Stimulated activated CD8-positive, alpha-beta memory T cell treated with anti-CD3 and anti-CD28 coated beads, Interleukin-7, amount 100 ng/mL, for 48 hours (primary cell): ENCODE data around the gene EGR2.
"Not testable (repeated sequence)": the region's sequence is repeated elsewhere in the genome, so short reads cannot be mapped to it uniquely, and the experiment has no call there.

Source experiments
- DNase-seq, 2 donors: peaks; one replicate each; pipeline ENCODE4 v3.0.0-alpha.2; 2020; ENCODE audit warnings: low read depth in 1 of 2; ENCODE audit errors: extremely low read depth in 1 of 2

EGR2 gene

GRCh38 chr10:62795762-62796161 lies 20.4 kb downstream of the EGR2 start:
- no peak for DNase-seq

GRCh38 chr10:62795100-62795499 lies 21.1 kb downstream of the EGR2 start:
- no peak for DNase-seq

GRCh38 chr10:62794306-62794705 lies 21.9 kb downstream of the EGR2 start:
- DNase-seq, result no peak

GRCh38 chr10:62792261-62792660 lies 23.9 kb downstream of the EGR2 start:
- DNase-seq, result no peak

- no peak for DNase-seq
Measured at GRCh38 chr10:62790571-62790970, 25.6 kb downstream of the EGR2 start.

GRCh38 chr10:62790019-62790555 lies 26.1 kb downstream of the EGR2 start:
- DNase-seq, result no peak

GRCh38 chr10:62788861-62789467 lies 27.2 kb downstream of the EGR2 start:
- DNase-seq, result no peak

- not testable (repeated sequence) for DNase-seq
Measured at GRCh38 chr10:62788285-62788684, 27.9 kb downstream of the EGR2 start.

GRCh38 chr10:62784537-62784936 lies 31.6 kb downstream of the EGR2 start:
- DNase-seq, result not testable (repeated sequence)

- DNase-seq, result peak; percentile 56 to 84
Measured at GRCh38 chr10:62779487-62780248, 36.5 kb downstream of the EGR2 start.

- no peak for DNase-seq
Measured at GRCh38 chr10:62778125-62778524, 38.0 kb downstream of the EGR2 start.

- no peak for DNase-seq
Measured at GRCh38 chr10:62772186-62772974, 43.8 kb downstream of the EGR2 start.

GRCh38 chr10:62769574-62770242 lies 46.5 kb downstream of the EGR2 start:
- DNase-seq, result no peak

- DNase-seq, result no peak
Measured at GRCh38 chr10:62766386-62766785, 49.8 kb downstream of the EGR2 start.

- no peak for DNase-seq
Measured at GRCh38 chr10:62765726-62766125, 50.4 kb downstream of the EGR2 start.

- no peak for DNase-seq
Measured at GRCh38 chr10:62764011-62764410, 52.2 kb downstream of the EGR2 start.

GRCh38 chr10:62763155-62763554 lies 53.0 kb downstream of the EGR2 start:
- DNase-seq, result no peak
